DMS114 treated with DMSO at 0.1 percent for 48 hours (cell line): Measurements from ENCODE around the gene DPF3.
A peak's percentile ranks its signal among the peaks of the same experiment; 100 is the strongest.

Source experiments
- DNase-seq: peaks from one replicate; lab custom pipeline; 2025; ENCODE audit not compliant: unreplicated experiment; lab: John Stamatoyannopoulos, UW

DPF3 gene

DNA sequence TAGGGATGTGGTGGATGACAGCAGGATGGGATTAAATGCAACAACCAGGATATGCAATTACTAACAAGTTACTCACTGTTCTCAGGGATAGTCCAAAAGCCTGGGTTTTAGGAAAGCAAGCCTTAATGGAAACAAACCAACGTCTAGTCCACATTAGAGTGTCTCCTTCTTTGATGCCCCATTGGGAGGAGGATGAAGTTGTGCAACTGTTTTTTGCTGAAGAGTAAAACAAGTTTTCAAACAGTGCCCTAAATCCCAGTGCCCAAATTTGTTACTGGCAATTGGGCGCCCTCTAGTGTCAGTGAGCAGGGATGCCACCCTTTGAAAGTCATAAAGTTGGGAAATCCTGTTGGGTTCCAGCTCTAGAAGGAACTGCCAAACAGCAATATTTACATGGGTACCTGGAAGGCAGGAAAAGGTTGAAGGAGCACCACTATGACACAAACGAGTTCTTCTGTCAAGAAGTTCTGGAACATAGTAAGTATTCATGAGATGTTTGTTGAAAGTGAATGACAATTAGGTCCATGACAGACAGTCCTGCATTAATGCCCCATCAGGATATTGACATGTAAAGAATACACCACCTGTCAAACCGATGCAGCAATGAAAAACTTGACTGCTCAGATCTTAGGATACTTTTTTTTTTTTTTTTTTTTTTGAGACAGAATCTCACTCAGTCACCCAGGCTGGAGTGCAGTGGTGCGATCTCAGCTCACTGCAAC, 11.1 kb upstream of the DPF3 start:
- peak; percentile 57 for DNase-seq

DNA sequence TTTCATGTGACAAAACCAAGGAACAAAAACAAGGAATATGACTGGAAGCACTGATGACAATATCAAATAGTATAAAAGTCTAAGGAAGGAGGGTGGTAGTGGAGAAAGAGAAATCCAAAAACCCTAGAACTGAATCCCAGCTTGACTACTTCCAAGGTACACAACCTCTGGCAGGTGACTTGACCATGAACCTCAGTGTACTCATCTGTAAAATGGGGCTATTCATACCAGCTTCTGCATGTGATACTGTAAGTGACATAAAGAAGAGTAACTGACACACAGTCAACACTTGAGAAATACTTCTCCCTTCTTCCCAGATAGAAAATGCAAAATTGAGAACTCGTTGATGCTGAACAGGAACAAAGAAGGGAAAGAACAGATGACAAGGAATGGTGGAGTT, 10.3 kb upstream of the DPF3 start:
- no peak for DNase-seq

DNA sequence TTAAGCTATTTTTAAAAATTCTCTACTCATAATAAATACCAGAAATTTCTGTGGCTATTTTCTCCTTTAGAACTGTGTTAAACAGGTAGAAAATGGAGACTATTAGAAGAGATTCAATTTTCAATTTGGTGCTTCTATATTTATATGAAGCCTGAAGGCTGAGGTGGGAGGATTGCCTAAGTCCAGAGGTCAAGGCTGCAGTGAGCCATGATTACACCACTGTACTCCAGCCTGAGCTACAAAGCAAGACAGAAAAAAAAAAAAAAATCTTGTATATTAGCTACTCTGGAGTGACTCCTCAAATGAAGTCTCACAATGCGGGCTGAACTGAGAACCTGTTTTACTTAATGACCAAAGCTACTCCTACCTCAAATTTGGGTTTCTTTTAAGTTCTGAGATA, 9.8 kb upstream of the DPF3 start:
- no peak for DNase-seq

DNA sequence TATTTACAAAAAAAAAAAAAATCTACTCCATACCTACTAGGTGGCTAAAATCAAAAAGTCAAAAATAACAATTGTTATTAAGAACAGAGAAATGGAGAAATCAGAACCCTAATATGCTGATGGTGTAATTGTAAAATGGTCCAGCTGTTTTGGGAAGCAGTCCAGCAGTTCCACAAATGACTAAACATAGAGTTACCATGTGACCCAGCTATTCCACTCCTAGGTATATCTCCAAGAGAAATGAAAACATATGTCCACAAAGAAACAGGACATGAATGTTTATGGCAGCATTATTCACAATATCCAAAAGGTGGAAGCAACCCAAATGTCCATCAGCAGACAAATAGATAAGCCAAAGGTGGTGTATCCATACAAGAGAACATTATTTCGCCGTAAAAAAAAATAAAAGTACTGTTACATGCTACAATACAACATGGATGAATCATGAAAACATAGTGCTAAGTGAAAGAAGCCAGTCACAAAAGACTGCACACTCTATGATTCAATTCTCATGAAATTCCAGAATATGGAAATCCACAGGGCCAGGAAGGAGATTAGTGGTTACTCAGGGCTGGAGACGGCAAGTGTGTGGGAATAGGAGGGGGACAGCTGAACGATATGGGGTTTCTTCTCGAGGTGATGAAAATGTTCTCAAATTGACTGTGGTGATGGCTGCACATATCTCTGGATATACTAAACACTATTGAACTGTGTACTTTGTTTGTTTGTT, 9.1 kb upstream of the DPF3 start:
- DNase-seq: no peak

DNA sequence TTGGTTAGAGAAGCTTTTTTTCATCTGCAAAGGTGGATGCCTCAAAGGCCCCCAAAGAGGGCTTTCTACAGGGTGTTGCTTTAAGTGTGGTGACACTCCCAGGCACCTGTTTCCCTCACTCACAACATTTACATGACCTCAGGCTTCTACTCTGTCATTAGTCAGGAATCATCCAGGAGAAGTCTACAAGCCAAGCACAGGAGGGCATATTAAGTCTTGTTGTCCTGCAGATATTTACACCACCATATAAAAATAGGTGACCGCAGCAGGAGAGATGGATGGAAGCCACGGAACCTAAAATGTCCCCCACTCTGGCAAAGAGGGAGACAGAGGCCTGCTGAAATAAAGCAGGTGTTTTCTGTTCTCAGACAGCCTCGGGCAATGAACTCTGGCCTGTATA, 7.5 kb upstream of the DPF3 start:
- no peak for DNase-seq

DNA sequence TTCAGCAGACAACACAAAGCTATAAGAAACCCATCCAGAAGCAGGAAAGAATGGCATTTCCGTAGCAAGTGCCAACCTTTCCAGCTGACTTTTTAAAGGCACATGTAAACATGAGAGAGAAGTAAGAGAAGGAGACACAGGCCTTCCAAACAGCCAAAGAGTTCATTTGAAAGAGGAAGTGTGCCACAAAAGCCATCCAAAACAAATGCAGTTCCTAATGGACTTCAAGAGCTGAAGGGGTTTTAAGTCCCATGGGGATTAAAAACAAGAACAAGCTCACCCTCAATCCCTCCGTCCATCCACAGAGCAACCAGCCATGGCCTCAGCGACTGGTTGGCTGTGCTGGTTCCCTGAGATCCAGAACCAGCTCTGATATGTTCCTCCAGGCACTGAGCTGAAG, 4.5 kb upstream of the DPF3 start:
- no peak for DNase-seq

DNA sequence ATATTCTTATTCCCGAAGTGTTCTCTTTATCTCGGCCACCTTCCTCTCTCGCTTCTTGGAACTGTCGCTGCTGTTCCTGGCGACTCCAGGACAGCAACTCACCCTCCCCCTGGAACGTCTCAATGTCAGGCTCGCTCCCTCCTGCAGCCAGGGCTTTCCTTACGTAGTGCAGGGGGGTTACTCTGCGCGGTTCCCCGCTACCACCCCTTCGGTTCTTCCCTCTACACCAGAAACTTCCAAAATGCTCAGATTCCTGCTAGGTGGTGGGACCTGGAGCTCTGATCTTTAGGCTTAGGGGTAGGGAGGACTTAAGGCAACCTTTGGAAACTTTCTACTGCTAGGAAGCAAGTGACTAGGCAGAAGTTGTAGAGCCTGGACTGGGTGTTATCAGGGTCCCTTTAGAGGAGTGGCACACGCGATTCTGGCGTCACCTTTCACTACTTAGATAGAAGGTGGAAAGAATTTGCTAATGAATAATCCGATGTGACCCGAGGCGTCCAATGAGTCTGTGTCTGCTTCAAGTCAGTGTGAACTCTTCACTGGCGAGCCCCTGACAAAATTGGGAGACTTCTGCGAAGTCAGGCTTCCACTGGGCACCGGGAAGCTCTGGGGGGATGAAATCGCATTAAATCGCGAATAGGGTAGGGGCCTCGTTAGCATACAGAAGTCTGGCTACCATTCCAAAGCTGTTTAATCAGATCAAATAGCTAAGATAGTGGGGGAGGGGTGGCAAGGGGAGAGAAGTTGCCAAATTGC, 900 bp upstream of the DPF3 start:
- DNase-seq: no peak

DNA sequence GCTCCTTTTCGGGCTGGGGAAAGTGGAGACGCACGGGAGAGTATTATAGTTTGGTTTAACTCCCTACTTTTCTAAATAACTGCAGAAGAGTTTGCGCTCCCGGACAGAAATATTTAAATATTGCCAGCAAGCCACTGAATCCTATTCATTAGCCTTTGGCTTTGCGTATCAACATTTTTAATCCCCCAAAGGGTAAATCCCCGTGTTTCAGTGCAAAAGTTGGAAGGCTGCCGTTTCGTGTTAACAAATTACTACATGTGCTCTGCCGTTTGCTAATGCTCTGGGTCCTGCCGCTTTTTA, 372 bp upstream of the DPF3 start:
- DNase-seq: no peak

DNA sequence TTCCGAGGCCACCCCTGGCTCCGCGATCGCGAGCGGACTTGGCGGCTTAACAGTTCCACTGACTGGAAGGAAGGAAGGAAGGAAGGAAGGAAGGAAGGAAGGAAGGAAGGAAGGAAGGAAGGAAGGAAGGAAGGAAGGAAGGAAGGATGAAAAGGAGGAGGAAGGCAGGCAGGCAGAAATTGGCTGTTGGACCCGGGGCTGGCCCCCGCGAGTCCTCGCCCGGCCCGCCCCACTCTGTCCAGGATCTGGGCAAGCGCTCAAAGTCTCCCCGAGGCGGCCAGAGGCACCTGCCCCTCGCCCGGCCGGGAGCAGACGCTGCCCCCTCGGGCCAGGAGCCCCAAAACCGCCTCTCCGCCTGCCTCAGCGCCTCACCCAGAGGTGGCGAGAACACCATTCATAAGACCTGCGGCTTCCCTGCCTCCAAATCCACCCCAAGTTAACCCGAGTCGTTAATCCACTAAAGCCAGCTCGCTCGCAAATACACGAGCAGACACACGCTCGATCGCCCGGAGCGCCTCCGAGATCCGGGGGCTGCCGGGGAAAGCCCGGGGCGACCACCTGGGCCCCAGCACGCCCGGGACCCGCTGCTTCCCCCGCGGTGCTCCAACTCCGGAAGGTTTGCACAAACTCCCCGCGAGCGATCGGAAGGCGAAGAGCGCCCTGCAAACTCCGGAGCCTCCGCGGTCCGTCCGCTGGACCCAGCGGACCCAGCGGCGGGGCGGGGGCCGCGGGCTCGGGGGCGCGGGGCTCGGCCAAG, 844 bp downstream of the DPF3 start:
- DNase-seq: no peak

DNA sequence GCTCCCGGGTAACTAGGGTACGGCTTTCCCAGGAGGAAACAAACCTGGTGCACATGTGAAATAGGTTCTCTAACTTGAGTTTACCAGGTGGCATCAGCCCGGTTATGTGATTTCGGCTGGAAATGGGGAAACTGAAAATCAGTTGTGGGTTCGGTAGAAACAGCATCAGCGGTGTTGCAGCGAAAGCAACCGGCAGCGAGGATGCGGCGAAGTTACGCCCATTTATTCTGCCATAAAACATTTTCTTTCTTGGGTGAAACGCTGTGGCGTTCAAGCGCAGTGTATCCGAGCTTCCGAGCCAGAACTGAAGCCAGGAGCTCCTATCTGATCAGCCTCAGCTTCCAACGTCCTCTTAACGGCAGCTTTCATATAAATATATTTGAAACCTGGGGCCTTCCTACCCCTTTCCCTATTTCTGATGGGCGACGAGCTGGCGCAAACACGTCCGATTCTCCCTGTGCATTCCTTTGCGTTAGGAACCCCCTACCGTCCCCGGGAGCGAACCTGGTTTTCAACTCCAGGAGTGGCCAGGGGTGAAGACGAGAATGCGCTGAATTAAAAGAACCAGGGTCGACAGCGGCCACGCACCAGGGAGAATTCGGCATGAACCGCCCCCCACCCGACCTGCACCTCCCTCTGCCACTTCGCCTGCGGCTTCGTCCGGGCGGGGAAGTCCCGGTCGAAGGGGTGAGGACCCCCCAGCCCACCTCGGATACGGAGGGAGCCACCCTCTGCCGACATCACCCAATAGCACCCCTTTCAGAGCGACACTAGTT, 1.6 kb downstream of the DPF3 start:
- no peak for DNase-seq

DNA sequence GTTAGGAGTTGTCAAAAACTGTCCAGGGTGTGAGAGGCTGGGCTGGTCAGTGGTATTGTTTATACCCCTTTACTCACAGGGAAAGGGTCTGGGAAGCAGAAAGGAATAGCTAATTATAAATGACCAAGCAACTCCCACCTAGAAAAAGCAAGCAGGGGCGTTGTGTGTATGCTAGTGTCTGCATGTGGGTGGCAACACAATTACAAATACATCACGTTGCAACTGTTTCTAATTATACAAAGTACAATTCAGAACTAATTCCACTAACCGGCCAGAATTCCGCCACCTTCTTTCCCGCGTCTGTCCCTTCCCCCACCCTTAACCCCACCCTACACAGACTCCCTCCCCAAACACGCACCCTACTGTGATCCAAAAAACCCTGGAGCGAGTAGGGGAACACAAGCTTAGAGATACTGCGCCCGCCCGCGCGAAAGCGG, 2.2 kb downstream of the DPF3 start:
- no peak for DNase-seq

DNA sequence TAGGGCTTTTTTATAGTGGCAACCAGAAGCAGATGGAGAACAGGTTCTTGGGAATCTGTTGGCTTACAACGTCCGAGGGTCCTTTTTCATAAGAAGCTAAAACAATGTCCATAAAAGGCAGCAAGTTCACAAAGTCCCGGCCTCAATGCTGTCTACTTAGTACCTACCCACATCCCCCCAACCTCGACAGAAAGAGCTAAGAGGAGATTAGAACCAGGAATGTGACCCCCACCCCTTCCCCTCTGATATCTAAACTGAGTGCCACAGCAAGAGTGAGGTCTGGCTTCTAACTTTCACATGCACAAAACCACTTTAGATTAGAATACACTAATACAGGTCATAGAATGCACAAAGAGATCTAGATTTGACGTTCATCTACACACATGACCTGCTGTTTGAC, 4.5 kb downstream of the DPF3 start:
- no peak for DNase-seq

DNA sequence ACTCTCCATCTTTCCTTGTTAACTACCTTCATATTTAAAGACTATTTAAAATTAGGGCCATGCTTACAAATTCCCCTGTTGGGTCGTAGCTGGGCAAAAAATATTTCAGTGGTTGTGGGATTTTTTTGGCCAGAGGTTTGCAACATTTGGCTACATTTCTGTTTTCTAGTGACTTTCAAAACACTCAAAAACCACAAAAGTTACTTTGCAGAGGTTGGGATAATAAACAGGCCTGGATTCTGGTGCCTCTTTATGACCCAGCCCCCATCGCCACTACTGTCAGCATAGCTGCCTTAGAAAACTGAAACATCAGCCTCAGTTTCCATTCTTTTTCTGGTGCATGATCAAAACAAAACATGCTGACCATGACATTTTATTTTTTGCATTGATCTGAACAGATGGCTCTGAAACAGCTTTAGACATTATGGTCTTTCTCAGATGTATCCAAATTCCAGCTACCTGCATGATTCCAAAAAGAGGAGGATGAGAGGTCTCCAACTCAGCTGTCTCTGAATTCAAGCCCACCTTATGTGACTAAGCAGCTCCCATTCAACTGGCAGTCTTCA, 5.2 kb downstream of the DPF3 start:
- DNase-seq: no peak

DNA sequence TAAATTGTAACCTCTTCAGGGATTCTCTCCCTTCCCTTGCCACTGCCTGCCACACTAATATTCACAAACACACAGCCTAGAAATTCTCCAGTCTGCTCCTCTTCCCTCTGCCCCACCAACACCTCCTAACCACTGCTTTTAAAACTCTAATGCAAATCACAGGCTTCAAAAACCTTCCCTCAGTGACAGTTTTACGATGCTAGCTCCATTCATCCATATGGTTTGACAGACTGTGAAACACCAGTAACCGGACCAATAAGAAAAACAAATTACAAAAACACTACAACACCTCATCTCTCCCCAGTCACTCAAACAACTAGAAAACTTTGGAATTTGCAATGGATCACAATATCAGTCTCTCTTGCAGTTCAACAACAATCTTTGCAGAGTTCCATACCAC, 5.7 kb downstream of the DPF3 start:
- DNase-seq: no peak

DNA sequence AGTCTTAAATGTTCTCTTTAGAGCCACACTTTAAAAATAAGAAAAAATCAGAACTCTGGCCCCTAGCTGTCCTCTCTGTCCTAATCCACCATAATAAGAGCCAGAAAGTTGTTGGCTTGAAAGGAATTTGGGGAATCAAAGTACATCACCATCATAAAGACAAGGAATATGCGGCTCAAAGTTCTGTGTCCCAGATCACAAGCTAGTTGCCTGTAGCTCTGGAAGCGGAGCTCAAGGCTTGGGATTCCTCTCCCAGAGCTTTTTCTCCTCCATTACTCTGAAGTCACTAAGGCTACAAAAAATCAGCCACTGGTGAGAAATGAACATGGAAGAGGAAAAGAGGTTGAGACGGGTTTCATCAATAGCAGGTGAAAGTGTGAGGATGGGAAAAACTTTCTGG, 6.4 kb downstream of the DPF3 start:
- DNase-seq: no peak

DNA sequence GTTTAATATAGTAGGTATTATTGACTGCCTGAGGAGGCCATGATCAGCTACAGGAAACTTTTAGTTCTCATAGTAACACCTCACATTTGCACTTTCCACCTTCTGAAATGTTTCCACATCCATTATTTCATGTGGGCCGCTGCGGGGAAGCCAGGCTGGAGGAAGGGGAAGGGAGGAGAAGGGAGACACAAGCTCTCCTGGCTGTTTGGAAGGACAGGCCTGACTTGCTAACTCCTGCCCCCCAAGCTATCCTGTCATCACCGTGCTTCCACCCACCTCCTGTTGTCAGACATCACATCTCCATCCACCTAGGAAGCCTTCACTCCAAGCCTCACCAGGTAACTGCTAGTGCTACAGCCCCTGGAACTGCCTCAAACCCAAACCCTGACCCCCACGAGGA, 9.5 kb downstream of the DPF3 start:
- DNase-seq: no peak

DNA sequence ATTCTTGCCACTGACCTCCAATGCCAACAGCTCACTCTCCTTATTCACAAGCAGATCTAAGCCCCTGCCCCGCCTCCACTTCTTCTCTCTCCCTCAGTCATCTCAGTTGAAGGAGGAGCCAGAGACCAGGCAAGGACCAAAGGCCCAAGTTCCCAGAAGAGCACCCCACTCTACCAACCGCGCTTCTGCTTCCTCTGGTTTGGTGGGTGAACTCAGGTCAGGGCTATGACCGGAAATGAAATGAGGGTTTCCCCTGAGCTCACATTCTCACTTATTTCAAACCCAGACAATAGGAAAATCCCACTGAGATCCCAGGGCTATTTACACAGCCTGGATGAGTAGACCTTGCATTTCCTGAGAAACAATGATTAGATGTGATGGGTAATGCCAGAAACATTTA, 9.9 kb downstream of the DPF3 start:
- no peak for DNase-seq

DNA sequence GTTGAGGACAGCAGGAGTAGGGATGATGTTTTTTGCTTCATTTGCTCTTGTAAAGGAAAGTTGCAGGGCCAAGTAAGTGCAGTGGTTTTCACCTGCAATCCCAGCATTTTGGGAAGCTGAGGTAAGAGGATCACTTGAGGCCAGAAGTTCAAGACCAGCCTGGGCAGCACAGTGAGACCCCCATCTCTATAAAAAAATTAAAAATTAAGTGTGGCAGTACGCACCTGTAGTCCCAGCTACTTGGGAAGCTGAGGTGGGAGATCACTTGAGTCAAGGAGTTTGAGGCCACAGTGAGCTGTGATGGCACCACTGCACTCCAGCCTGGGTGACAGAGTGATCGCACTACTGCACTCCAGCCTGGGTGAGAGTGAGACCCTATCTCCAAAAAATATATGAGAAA, 10.8 kb downstream of the DPF3 start:
- DNase-seq: no peak

DNA sequence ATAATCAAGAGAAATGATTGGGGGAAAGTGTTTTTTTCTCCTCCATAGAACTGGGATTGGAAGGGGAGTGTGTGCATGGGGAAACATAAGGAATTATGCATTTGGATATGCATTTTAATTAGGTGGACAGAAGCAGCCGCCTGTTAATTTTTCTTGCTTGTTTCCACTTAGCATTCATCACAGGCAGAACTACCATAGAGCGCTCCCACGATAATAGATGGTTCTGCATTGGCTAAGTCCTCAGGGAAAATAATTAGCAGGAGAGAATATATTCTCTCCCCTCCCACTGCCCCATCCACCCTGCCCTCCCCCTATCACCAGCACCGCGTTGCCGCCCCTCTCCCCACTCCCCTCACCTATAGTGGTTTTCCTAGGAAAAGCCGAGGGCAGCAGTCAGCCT, 11.4 kb downstream of the DPF3 start:
- DNase-seq: no peak

DNA sequence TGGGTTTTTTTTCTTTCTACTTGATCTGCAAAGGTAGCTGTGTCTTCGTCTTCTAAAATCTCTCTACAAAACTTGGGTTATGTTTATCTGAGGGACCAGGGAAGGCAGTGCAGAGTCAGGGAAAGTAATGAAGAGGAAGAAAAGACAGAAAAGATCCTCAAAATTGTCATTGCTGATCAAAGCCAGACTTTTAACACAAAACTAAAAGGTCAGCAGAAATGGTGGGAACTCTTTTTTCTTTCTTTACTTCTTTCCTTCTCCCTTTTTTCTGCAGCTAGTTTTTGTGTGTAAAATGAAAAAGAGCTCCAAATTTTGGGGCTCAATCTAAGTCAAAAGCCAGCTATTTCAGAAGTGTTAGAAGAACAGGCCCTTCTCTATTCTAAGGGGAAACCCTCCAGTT, 11.9 kb downstream of the DPF3 start:
- DNase-seq: no peak

DNA sequence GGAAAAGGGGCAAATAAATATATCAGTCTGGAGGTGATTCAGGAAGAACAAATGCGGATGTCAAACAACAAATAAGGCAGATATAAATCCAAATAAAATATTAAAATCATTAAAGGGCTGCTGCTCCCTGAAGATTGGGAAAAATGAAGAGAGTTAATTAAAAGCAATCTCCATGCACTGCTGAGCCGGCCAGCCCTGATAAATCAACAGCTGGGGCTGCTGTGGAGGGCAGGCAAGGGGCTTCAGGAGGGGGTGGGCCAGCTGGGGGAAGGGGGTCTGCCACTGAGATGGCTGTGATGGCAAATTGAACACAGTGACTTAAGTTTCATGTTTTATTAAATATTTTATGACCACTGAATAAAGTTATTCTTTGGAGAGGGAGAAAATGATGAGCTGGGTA, 12.4 kb downstream of the DPF3 start:
- DNase-seq: no peak
